K562 (cell line): ENCODE data around the gene GARIN5B. TPM values are rescaled to one million over a fixed set of nuclear protein-coding genes. Genes with fewer than 3 reads are reported as not detected.

ENCODE experiments used
- CREB3 ChIP-seq: fragments of 450-650 bp; conservative IDR thresholded peaks from 2 replicates; pipeline ENCODE4 v1.6.1; 2016; ENCODE audit warnings: missing genetic modification characterization, low read depth, mild to moderate bottlenecking, missing compliant biosample characterization, moderate library complexity
- FOXO4 ChIP-seq: fragments of 450-650 bp; formaldehyde crosslinking; IDR thresholded peaks from 2 replicates; pipeline ENCODE4 v1.4.0; 2020; ENCODE audit warnings: mild to moderate bottlenecking, moderate library complexity
- HLTF ChIP-seq: fragments of 450-650 bp; IDR thresholded peaks from 2 replicates; pipeline ENCODE4 v1.6.1; 2016
- NFIC ChIP-seq: fragments of 450-650 bp; IDR thresholded peaks from 2 replicates; pipeline ENCODE4 v1.6.1; 2017; ENCODE audit warnings: mild to moderate bottlenecking, inconsistent platforms
- NR1H2 ChIP-seq: sonication (generic); formaldehyde crosslinking; IDR thresholded peaks from 2 replicates; pipeline ENCODE4 v1.4.0; 2020; ENCODE audit warnings: mild to moderate bottlenecking, missing genetic modification reagents
- RUNX1 ChIP-seq: sonication (generic); IDR thresholded peaks from 2 replicates; pipeline ENCODE4 v1.6.1; 2016; ENCODE audit warnings: antibody characterized with exemption, low read depth
- ZNF316 ChIP-seq: fragments of 450-650 bp; IDR thresholded peaks from 2 replicates; pipeline ENCODE4 v1.6.1; 2016
- ZNF644 ChIP-seq: fragments of 200-800 bp; sonication (Bioruptor generic); IDR thresholded peaks from 2 replicates; pipeline ENCODE4 v1.6.1; 2016; ENCODE audit warnings: low read depth, missing genetic modification characterization, missing compliant biosample characterization
- polyA plus RNA-seq, 8 experiments: library from polyadenylated mRNA; depleted of rRNA in 4 of 8; stranded (reverse) in 5 of 8; unstranded in 3 of 8; fragments of >200 nt; fragmentation: Nextera tagmentation in 2 of 8; fragmentation: Illumina TruSeq in 1 of 8; extraction: Ambion mirVana in 2 of 8; extraction: Trizol in 1 of 8; gene quantifications; 2 replicates each; pipeline versions ENCODE4 v1.2.1 to v1.2.3, GENCODE V29; 2011 to 2014; ENCODE audit warnings: inconsistent platforms in 1 of 8, missing spikeins in 1 of 8
- total RNA-seq, 7 experiments: library from RNA; depleted of rRNA in 6 of 7; stranded (reverse); fragments of >200 nt in 6 of 7; fragmentation: Illumina TruSeq in 2 of 7; extraction: Trizol in 2 of 7; gene quantifications; 2 replicates each; pipeline versions ENCODE4 v1.2.1 to v1.2.3, GENCODE V29; 2011 to 2021; ENCODE audit warnings: low replicate concordance in 1 of 7
- TF ChIP-seq, protein P1 (sequence below), 2 experiments: fragments of 450-650 bp; formaldehyde crosslinking in 1 of 2; IDR thresholded peaks; 2 replicates each; pipeline versions ENCODE4 v1.4.0 to v1.6.1; 2014 to 2020; ENCODE audit warnings: mild to moderate bottlenecking in 2 of 2, borderline replicate concordance in 1 of 2, low read depth in 1 of 2
- TF ChIP-seq, protein P2 (sequence below): sonication (generic); formaldehyde crosslinking; IDR thresholded peaks from 2 replicates; pipeline ENCODE4 v1.8.0; 2022; ENCODE audit warnings: mild to moderate bottlenecking, missing genetic modification reagents
- TF ChIP-seq, protein P3 (sequence below): fragments of 450-650 bp; formaldehyde crosslinking; conservative IDR thresholded peaks from 2 replicates; pipeline ENCODE4 v1.4.0; 2022; ENCODE audit warnings: mild to moderate bottlenecking, missing genetic modification characterization
- TF ChIP-seq, protein P4 (sequence below): sonication (generic); formaldehyde crosslinking; IDR thresholded peaks from 2 replicates; pipeline ENCODE4 v1.8.0; 2022; ENCODE audit warnings: missing genetic modification reagents, mild to moderate bottlenecking, moderate library complexity, borderline replicate concordance

Gene GARIN5B
- total and polyA plus RNA-seq, 9 of the 15 experiments (the other 6 are each of a cell fraction or from before 2014, with no cell fraction given): not detected

DNA sequence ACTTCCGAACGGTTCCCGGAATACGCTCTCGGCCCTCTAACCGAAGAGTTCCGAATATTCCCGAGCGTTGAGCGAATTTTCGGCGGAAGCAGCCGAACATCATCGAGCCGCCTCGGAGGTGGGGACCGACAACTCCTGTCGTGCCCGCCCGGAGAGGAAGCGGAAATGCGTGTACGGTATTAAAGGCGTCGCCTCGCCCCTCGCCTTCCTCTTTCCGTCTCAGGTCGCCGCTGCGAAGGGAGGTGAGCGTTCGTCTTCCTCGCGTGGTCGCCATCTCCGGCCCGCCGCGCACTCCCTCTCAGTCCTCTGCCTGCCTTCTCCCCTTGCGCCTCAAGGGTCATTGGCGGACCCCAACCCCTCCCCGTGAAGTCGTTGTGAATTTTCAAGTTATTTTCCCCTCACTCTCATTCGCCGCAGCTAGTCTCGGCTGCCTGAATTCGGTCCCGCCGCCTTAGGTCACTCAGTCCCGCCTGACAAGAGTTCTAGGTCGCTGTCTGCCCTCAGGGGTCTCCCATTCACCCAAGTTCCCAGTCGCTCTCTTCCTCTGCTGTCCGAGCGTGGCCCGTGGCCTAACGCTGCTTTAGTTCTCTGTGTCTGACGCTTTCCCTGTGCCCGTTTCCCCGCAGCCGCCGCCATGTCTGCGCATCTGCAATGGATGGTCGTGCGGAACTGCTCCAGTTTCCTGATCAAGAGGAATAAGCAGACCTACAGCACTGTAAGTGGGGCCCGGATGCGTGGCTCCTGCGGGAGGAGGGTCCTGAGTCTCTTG lies 22.8 kb upstream of the GARIN5B start, which contains the start of gene RPL28 (continued):
- TF ChIP-seq, protein P1, sequence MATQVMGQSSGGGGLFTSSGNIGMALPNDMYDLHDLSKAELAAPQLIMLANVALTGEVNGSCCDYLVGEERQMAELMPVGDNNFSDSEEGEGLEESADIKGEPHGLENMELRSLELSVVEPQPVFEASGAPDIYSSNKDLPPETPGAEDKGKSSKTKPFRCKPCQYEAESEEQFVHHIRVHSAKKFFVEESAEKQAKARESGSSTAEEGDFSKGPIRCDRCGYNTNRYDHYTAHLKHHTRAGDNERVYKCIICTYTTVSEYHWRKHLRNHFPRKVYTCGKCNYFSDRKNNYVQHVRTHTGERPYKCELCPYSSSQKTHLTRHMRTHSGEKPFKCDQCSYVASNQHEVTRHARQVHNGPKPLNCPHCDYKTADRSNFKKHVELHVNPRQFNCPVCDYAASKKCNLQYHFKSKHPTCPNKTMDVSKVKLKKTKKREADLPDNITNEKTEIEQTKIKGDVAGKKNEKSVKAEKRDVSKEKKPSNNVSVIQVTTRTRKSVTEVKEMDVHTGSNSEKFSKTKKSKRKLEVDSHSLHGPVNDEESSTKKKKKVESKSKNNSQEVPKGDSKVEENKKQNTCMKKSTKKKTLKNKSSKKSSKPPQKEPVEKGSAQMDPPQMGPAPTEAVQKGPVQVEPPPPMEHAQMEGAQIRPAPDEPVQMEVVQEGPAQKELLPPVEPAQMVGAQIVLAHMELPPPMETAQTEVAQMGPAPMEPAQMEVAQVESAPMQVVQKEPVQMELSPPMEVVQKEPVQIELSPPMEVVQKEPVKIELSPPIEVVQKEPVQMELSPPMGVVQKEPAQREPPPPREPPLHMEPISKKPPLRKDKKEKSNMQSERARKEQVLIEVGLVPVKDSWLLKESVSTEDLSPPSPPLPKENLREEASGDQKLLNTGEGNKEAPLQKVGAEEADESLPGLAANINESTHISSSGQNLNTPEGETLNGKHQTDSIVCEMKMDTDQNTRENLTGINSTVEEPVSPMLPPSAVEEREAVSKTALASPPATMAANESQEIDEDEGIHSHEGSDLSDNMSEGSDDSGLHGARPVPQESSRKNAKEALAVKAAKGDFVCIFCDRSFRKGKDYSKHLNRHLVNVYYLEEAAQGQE (IDR thresholded peaks at IDR 0.05; ENCODE audit: borderline replicate concordance): no peak
- TF ChIP-seq, protein P1 (CRISPR knock-in tag; IDR thresholded peaks at IDR 0.05; ENCODE audit: low read depth): peak; percentile 60; the same call in 1 of the 2 replicates
- TF ChIP-seq, protein P2, sequence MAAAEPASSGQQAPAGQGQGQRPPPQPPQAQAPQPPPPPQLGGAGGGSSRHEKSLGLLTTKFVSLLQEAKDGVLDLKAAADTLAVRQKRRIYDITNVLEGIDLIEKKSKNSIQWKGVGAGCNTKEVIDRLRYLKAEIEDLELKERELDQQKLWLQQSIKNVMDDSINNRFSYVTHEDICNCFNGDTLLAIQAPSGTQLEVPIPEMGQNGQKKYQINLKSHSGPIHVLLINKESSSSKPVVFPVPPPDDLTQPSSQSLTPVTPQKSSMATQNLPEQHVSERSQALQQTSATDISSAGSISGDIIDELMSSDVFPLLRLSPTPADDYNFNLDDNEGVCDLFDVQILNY (CRISPR knock-in tag): no peak
- TF ChIP-seq ZNF644 (tag) (no peak), NFIC (peak; percentile 42; the same call in 1 of the 2 replicates), FOXO4 (CRISPR knock-in tag) (no peak), ZNF316 (no peak), HLTF (no peak), NR1H2 (CRISPR knock-in tag) (no peak), CREB3 (no peak), RUNX1 (0 out of 2 replicates have a peak, but pooled peaks have one; percentile 45)
- TF ChIP-seq, protein P3, sequence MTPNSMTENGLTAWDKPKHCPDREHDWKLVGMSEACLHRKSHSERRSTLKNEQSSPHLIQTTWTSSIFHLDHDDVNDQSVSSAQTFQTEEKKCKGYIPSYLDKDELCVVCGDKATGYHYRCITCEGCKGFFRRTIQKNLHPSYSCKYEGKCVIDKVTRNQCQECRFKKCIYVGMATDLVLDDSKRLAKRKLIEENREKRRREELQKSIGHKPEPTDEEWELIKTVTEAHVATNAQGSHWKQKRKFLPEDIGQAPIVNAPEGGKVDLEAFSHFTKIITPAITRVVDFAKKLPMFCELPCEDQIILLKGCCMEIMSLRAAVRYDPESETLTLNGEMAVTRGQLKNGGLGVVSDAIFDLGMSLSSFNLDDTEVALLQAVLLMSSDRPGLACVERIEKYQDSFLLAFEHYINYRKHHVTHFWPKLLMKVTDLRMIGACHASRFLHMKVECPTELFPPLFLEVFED (CRISPR knock-in tag): peak; percentile 56; the same call in 1 of the 2 replicates
- TF ChIP-seq, protein P4, sequence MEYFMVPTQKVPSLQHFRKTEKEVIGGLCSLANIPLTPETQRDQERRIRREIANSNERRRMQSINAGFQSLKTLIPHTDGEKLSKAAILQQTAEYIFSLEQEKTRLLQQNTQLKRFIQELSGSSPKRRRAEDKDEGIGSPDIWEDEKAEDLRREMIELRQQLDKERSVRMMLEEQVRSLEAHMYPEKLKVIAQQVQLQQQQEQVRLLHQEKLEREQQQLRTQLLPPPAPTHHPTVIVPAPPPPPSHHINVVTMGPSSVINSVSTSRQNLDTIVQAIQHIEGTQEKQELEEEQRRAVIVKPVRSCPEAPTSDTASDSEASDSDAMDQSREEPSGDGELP (CRISPR knock-in tag): peak; percentile 49; the same call in 1 of the 2 replicates
